GM12878 (cell line): Measurements from ENCODE around the gene RASGRF1. TPM values are rescaled to one million over a fixed set of nuclear protein-coding genes. Genes with fewer than 3 reads are reported as not detected.

Source experiments
- ATAC-seq: fragments of 200-7000 bp; cut with Tn5 transposase; 3 replicates; pipeline ENCODE4 v1.9.1; 2020; ENCODE audit warnings: mild to moderate bottlenecking, moderate library complexity
- BruUV-seq: library from RNA; stranded (reverse); fragments of 400-500 nt; replicated peaks from 2 replicates; lab custom pipeline; 2021; lab: Mats Ljungman, UMichigan
- CTCF ChIA-PET: fragments of 300-600 bp; sonication (Branson Sonifier 250); formaldehyde crosslinking; extraction: SDS; loops from one replicate; lab custom pipeline; 2021; ENCODE audit warnings: inconsistent platforms; lab: Yijun Ruan, JAX
- POLR2A ChIA-PET: fragments of 350-600 bp; formaldehyde crosslinking; extraction: SDS; loops from one replicate; lab custom pipeline; 2021; ENCODE audit warnings: inconsistent platforms; lab: Charles Lee
- RAD21 ChIA-PET: fragments of 300-600 bp; sonication (Branson Sonifier 250); formaldehyde crosslinking; loops from one replicate; lab custom pipeline; 2023; ENCODE audit warnings: antibody characterized with exemption; ENCODE audit not compliant: unreplicated experiment; lab: Charles Lee
- SMC1A ChIA-PET: fragments of 300-600 bp; sonication (Branson Sonifier 250); formaldehyde crosslinking; loops from one replicate; lab custom pipeline; 2023; ENCODE audit not compliant: unreplicated experiment, uncharacterized antibody; lab: Charles Lee
- DNase-seq: peaks from one replicate; pipeline ENCODE4 v3.0.0-alpha.2; 2011; ENCODE audit warnings: low read depth, low spot score
- FAIRE-seq: peaks from 3 replicates; lab custom pipeline; 2011; peaks lifted over from hg19 to GRCh38; lab: Jason Lieb, UNC
- H2AFZ ChIP-seq: 2 replicates; pipeline ENCODE4 v1.6.0; 2011; ENCODE audit warnings: low read depth, low read length, control low read depth; ENCODE audit not compliant: control insufficient read depth
- H3K27ac ChIP-seq: 2 replicates; pipeline ENCODE4 v1.5.1; 2011; ENCODE audit warnings: control low read depth; ENCODE audit not compliant: control insufficient read depth, insufficient read depth
- H3K27me3 ChIP-seq, 2 experiments: replicated peaks in 1 of 2; 2 replicates each; pipeline versions ENCODE4 v1.6.0 to v1.6.1; 2011; ENCODE audit warnings: low read length in 1 of 2; ENCODE audit not compliant: control insufficient read depth in 2 of 2, insufficient read depth in 2 of 2
- H3K36me3 ChIP-seq, 2 experiments: 2 replicates each; pipeline ENCODE4 v1.5.1; 2011; ENCODE audit warnings: low read length in 1 of 2; ENCODE audit not compliant: control insufficient read depth in 2 of 2, insufficient read depth in 2 of 2
- H3K4me1 ChIP-seq: 2 replicates; pipeline ENCODE4 v1.6.1; 2011; ENCODE audit warnings: mild to moderate bottlenecking, low read length, moderate library complexity, mixed read lengths; ENCODE audit not compliant: control insufficient read depth, insufficient read depth
- H3K4me2 ChIP-seq: 2 replicates; pipeline ENCODE4 v1.6.0; 2011; ENCODE audit warnings: control low read depth; ENCODE audit not compliant: control insufficient read depth, insufficient read depth
- H3K4me3 ChIP-seq: fragments of 200-600 bp; sonication (generic); 2 replicates; pipeline ENCODE4 v1.5.1; 2016
- H3K79me2 ChIP-seq: 2 replicates; pipeline ENCODE4 v1.6.0; 2011; ENCODE audit warnings: low read length; ENCODE audit not compliant: control insufficient read depth, insufficient read depth
- H3K9ac ChIP-seq: 2 replicates; pipeline ENCODE4 v1.8.0; 2011; ENCODE audit warnings: low read length, control low read depth, mixed read lengths; ENCODE audit not compliant: control insufficient read depth, insufficient read depth
- H3K9me3 ChIP-seq: replicated peaks from 3 replicates; pipeline ENCODE4 v1.5.1; 2011; ENCODE audit warnings: mild to moderate bottlenecking, low read length; ENCODE audit not compliant: control insufficient read depth, insufficient read depth
- H4K20me1 ChIP-seq: 2 replicates; pipeline ENCODE4 v1.6.0; 2011; ENCODE audit not compliant: control insufficient read depth, insufficient read depth
- ATF7 ChIP-seq: fragments of 450-650 bp; IDR thresholded peaks from 2 replicates; pipeline ENCODE4 v1.6.1; 2016; ENCODE audit warnings: low read depth, mild to moderate bottlenecking
- RBBP5 ChIP-seq: fragments of 200-600 bp; sonication (generic); conservative IDR thresholded peaks from 2 replicates; pipeline ENCODE4 v1.6.1; 2016
- SMAD1 ChIP-seq: fragments of 450-650 bp; IDR thresholded peaks from 2 replicates; pipeline ENCODE4 v1.6.1; 2018; ENCODE audit warnings: mild to moderate bottlenecking, low read depth; ENCODE audit not compliant: partially characterized antibody
- SMC3 ChIP-seq: IDR thresholded peaks from 2 replicates; pipeline ENCODE4 v1.6.1; 2011; ENCODE audit warnings: low read length, improper control_type of control experiment, borderline replicate concordance
- ZBTB4 ChIP-seq: fragments of 450-650 bp; formaldehyde crosslinking; IDR thresholded peaks from 2 replicates; pipeline ENCODE4 v1.4.0; 2022; ENCODE audit warnings: mild to moderate bottlenecking, moderate library complexity
- WGBS: methylation state at CpG from one replicate; pipeline ENCODE4 v1.1.6; 2016; ENCODE audit warnings: low lambda C conversion rate; ENCODE audit not compliant: insufficient replicate concordance, insufficient coverage; ENCODE audit errors: missing lambda C conversion rate; 5-methylcytosine and 5-hydroxymethylcytosine counted together
- in situ Hi-C: fragments of 300-500 bp; cut with MboI; formaldehyde crosslinking; loops from 9 replicates; pipeline ENCODE4 v1.14.3; 2018; ENCODE audit warnings: mixed read lengths
- intact Hi-C: fragments of 100-400 bp; cut with micrococcal nuclease; formaldehyde crosslinking; loops from one replicate; pipeline ENCODE4 v1.14.2; 2022; ENCODE audit not compliant: unreplicated experiment
- polyA plus RNA-seq, 11 experiments: library from polyadenylated mRNA; depleted of rRNA in 4 of 11; unstranded in 6 of 11; stranded (reverse) in 5 of 11; fragments of >200 nt; fragmentation: Nextera tagmentation in 4 of 11; fragmentation: Illumina TruSeq in 1 of 11; extraction: Ambion mirVana in 4 of 11; extraction: Trizol in 1 of 11; gene quantifications; 1 replicate in 1 of 11; 2 replicates in 10 of 11; pipeline versions ENCODE4 v1.2.1 to v1.2.3, GENCODE V29; 2011 to 2016; ENCODE audit warnings: inconsistent platforms in 2 of 11, missing spikeins in 2 of 11, low read depth in 1 of 11
- total RNA-seq, 4 experiments: library from RNA; depleted of rRNA in 3 of 4; stranded (reverse); fragments of >200 nt in 3 of 4; fragmentation: Illumina TruSeq in 1 of 4; extraction: Trizol in 1 of 4; gene quantifications; 2 replicates each; pipeline versions ENCODE4 v1.2.1 to v1.2.3, GENCODE V29; 2013 to 2021

RASGRF1 gene
- total and polyA plus RNA-seq, 10 of the 15 experiments (the other 5 are each of a cell fraction or from before 2014, with no cell fraction given): 0.20 to 1.9 (median 0.86) TPM

DNA sequence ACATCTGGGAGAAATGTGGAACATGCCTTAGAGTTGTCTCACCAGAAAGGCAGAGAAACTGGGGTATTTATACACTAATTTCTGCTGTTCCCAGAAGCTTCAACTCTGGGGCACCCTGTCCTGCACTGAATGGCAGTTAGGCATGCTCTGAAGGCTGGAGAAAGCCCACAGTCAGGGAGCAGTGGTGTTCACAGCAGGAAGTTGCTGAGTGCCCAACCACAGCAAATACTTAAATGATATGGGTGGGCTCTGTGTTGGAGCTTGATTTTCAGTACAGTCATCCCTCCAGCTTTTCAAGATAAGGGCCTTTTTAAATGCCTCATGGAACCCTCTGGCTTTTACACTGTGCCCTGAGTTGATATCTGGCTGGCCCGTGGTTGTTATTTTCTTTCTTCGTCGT is 38.7 kb upstream of the RASGRF1 start (continued):
- TF ChIP-seq ZBTB4 (CRISPR knock-in tag) (no peak), RBBP5 (no peak)

- TF ChIP-seq SMAD1: no peak
- TF ChIP-seq SMC3: no peak
- no peak for TF ChIP-seq ATF7
- TF ChIP-seq, all 136 proteins: peak for 0
- ATAC-seq (no peak), FAIRE-seq (no peak), DNase-seq (no peak)
- Histone ChIP-seq H3K4me1 (no peaks in the 10 kb centered on the region), H3K79me2 (no peaks in the 10 kb centered on the region), H3K27me3 (no peaks in the 10 kb centered on the region), H2AFZ (no peak overlapping the region), H3K9me3 (no peaks in the 10 kb centered on the region; the same call in 2 of the 3 replicates), H4K20me1 (no peaks in the 10 kb centered on the region), H3K36me3 (no peaks in the 10 kb centered on the region), H3K4me2 (no peak overlapping the region), H3K27ac (no peak overlapping the region), H3K4me3 (no peak overlapping the region), H3K9ac (no peak overlapping the region)
- ChIA-PET RAD21 (no interaction called here), CTCF (interaction anchor here (2.6 kb wide), 1 partner anchor 56 kb away, joined by 8 read pairs; no protein-coding TSS in a partner anchor), SMC1A (interaction anchor here (0.6 to 1.3 kb wide), 2 partner anchors 11 to 13 kb away, joined by 3 read pairs; no protein-coding TSS in a partner anchor), POLR2A (no interaction called here)
- BruUV-seq: no TSS peak
- in situ Hi-C loops: no loop called here
- WGBS: 12% methylated on average over 3 of the region's 3 CpGs
- intact Hi-C loops: no loop called here
These were observed 38.0 kb upstream of the RASGRF1 start for GRCh38 chr15:79128556-79128955.
